ENCODE measurements around the gene OTOP3.

The OTOP3 gene

DNA sequence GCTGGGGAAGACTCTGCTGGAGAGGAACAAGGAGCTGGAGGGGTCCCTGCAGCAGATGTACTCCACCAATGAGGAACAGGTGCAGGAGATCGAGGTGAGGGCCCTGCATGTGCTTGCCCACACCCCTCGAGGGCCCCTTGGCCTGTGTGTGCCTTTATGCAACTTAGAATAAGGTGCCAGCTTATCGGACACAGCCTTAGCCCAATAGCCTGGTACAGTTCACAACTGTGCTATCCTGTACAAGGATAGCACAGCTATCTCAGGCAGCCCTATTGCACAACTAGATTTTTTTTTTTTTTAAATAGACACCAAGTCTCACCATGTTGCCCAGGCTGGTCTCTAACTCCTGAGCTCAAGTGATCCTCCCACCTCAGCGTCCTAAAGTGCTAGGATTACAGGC lies 63.8 kb downstream of the OTOP3 start:
- Histone ChIP-seq H3K27ac (ENCODE audit: insufficient read depth, low read depth, low read length, poor library complexity, severe bottlenecking) (no peak overlapping the region), H3K36me3 (ENCODE audit: control insufficient read depth, insufficient read depth, low read length) (peaks cover 26% of the 10 kb centered on the region), H3K27me3 (ENCODE audit: control insufficient read depth, insufficient read depth, low read length, poor library complexity, severe bottlenecking) (no peaks in the 10 kb centered on the region), H3K4me1 (ENCODE audit: control insufficient read depth, insufficient read depth, low read length) (no peaks in the 10 kb centered on the region), H3K9me3 (ENCODE audit: control insufficient read depth, low read length) (no peaks in the 10 kb centered on the region), H3K4me3 (ENCODE audit: insufficient read depth, low read depth, low read length) (no peak overlapping the region)
- WGBS, 2 experiments: 91 to 92% methylated on average over 4 of the region's 4 CpGs

All from ectodermal cell (in vitro differentiated cells).